ENCODE results near the gene ARNT2. TPM values are rescaled to one million over a fixed set of nuclear protein-coding genes. Genes with fewer than 3 reads are reported as not detected.

Gene ARNT2
- total and polyA plus RNA-seq, 4 donors, result 2.0 to 12.2 (median 5.5) TPM

- no peaks in the 10 kb centered on the region for H3K9me3 ChIP-seq (ENCODE audit: control insufficient read depth in 4 of 4, insufficient read depth in 3 of 4, low read length in 3 of 4)
- no peak overlapping the region for H3K9ac ChIP-seq (ENCODE audit: insufficient read depth in 1 of 2, low read length in 2 of 2)
- ATAC-seq (ENCODE audit: insufficient read depth, low FRiP score), result no peak
- no peaks in the 10 kb centered on the region for H3K27me3 ChIP-seq (ENCODE audit: control insufficient read depth in 3 of 3, insufficient read depth in 3 of 3, low read length in 2 of 3)
- peaks cover 0 to 28% (median 4%) of the 10 kb centered on the region in 5 donors for H3K4me1 ChIP-seq (ENCODE audit: control insufficient read depth in 5 of 5, insufficient read depth in 5 of 5, low read length in 5 of 5)
- H3K27ac ChIP-seq (ENCODE audit: low read depth in 1 of 2, low read length in 1 of 2), result no peak overlapping the region
- no peak for TF ChIP-seq CTCF (IDR thresholded peaks at IDR 0.05; ENCODE audit: control extremely low read depth, extremely low read depth)
- H3K36me3 ChIP-seq (ENCODE audit: control insufficient read depth in 4 of 4, insufficient read depth in 4 of 4, low read length in 4 of 4), result no peaks in the 10 kb centered on the region
- no peak for DNase-seq
- H3K4me3 ChIP-seq, result no peak overlapping the region
- 67 to 70% methylated on average over 3 of the region's 3 CpGs for WGBS, 2 donors
These were observed 1.8 kb upstream of the ARNT2 start for GRCh38 chr15:80402339-80402738.

DNA sequence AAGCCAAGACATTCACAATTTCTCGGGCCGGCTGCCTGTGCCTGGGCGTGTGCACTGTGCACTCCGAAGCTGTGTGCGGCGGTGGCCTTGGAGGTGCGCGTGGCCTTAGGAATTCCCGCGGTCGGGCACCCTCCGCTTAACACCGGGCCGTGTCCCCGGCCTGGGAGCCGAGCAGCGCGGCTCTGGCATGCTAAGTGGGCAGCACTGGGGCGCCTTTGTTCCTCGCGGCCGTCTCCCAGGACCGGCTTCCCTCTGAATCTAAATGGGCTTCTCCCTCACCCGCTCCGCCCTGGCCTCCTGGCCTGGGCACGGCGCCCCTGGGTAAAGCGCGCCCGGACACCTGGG, 498 bp upstream of the ARNT2 start:
- Histone ChIP-seq H3K9ac (ENCODE audit: insufficient read depth in 1 of 2, low read length in 2 of 2) (peak overlapping the region; percentile 1 to 37), H3K36me3 (ENCODE audit: control insufficient read depth in 4 of 4, insufficient read depth in 4 of 4, low read length in 4 of 4) (no peaks in the 10 kb centered on the region), H3K4me1 (ENCODE audit: control insufficient read depth in 5 of 5, insufficient read depth in 5 of 5, low read length in 5 of 5) (peaks cover 0 to 28% (median 4%) of the 10 kb centered on the region in 5 donors), H3K27ac (ENCODE audit: low read depth in 1 of 2, low read length in 1 of 2) (peak overlapping the region in 1 of 2 donors; percentile 10), H3K27me3 (ENCODE audit: control insufficient read depth in 3 of 3, insufficient read depth in 3 of 3, low read length in 2 of 3) (no peaks in the 10 kb centered on the region), H3K4me3 (peak overlapping the region; percentile 53), H3K9me3 (ENCODE audit: control insufficient read depth in 4 of 4, insufficient read depth in 3 of 4, low read length in 3 of 4) (no peaks in the 10 kb centered on the region)
- DNase-seq, result peak; percentile 47 to 64 (median 59)
- ATAC-seq (ENCODE audit: insufficient read depth, low FRiP score), result peak; percentile 15
- TF ChIP-seq CTCF (IDR thresholded peaks at IDR 0.05; ENCODE audit: control extremely low read depth, extremely low read depth), result no peak
- 7% methylated on average over 24 to 30 of the region's 30 CpGs for WGBS, 2 donors

DNA sequence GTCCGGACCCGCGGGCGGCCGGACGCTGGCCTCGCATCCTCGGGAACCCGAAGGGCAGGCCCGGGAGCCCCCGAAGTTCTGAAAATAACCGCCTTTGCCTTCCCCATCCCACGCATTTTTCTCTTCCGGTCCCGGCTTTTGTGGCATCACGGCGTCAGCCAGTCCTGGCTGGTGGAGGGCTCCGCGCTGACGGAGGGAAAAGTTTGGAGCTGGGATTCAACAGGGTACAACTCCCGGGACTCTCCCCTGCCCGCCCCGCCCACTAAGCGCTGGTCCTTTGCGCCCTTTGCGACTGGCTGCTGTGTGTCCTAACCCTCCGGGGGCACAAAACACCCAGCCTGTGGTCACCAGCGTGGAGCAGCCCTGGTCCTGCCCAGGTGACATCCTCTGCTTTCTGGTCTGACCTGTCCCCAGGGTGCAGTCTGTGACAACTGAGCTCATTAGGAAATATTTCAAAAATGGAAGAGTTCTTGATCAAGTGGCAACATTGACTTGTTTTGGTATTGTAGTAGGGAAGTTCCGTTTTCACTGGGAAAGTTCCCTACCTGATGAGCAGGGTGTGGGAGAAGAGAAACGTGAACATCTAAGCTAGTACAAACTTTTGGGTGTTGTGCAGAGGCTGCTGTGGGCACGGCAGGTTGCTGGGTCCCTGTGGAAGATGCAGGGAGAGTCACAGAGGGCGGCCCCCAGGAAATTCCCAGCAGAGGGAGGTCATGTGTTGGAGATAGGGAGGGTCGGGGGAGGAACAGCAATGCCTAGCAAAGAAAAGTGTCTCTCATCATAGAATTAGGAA, 775 bp downstream of the ARNT2 start:
- peak overlapping the region; percentile 53 for H3K4me3 ChIP-seq
- no peak for TF ChIP-seq CTCF (IDR thresholded peaks at IDR 0.05; ENCODE audit: control extremely low read depth, extremely low read depth)
- WGBS, 2 donors, result 6% methylated on average over 33 of the region's 33 CpGs
- peak overlapping the region; percentile 34 to 44 for H3K9ac ChIP-seq (ENCODE audit: insufficient read depth in 1 of 2, low read length in 2 of 2)
- ATAC-seq (ENCODE audit: insufficient read depth, low FRiP score) (no peak), DNase-seq (peak; percentile 64 to 67 (median 65))
- H3K4me1 ChIP-seq (ENCODE audit: control insufficient read depth in 5 of 5, insufficient read depth in 5 of 5, low read length in 5 of 5), result peaks cover 0 to 31% (median 4%) of the 10 kb centered on the region in 5 donors
- H3K27ac ChIP-seq (ENCODE audit: low read depth in 1 of 2, low read length in 1 of 2), result no peak overlapping the region
- H3K36me3 ChIP-seq (ENCODE audit: control insufficient read depth in 4 of 4, insufficient read depth in 4 of 4, low read length in 4 of 4), result peaks cover 0 to 2% (median 0%) of the 10 kb centered on the region in 4 donors
- no peaks in the 10 kb centered on the region for H3K9me3 ChIP-seq (ENCODE audit: control insufficient read depth in 4 of 4, insufficient read depth in 3 of 4, low read length in 3 of 4)
- no peaks in the 10 kb centered on the region for H3K27me3 ChIP-seq (ENCODE audit: control insufficient read depth in 3 of 3, insufficient read depth in 3 of 3, low read length in 2 of 3)
